H9 (cell line): ENCODE data around the gene TMEM222. TPM values are rescaled to one million over a fixed set of nuclear protein-coding genes. Genes with fewer than 3 reads are reported as not detected.

Experiments
- DNase-seq: peaks from one replicate; pipeline ENCODE4 v3.0.0-alpha.2; 2017
- H2AFZ ChIP-seq: one replicate; pipeline ENCODE4 v1.6.1; 2013; ENCODE audit warnings: mild to moderate bottlenecking, low read length, control low read depth, moderate library complexity
- H2AK5ac ChIP-seq: 2 replicates; pipeline ENCODE4 v1.6.1; 2013; ENCODE audit warnings: low read length, control low read depth, mixed read lengths; ENCODE audit not compliant: insufficient read length
- H2BK120ac ChIP-seq: one replicate; pipeline ENCODE4 v1.6.1; 2013; ENCODE audit warnings: low read depth, mild to moderate bottlenecking, low read length, control low read depth, inconsistent platforms; ENCODE audit not compliant: poor library complexity, severe bottlenecking
- H2BK12ac ChIP-seq: 2 replicates; pipeline ENCODE4 v1.6.1; 2013; ENCODE audit warnings: low read length, control low read depth, mixed read lengths, low read depth; ENCODE audit not compliant: insufficient read length
- H2BK15ac ChIP-seq: 2 replicates; pipeline ENCODE4 v1.6.1; 2013; ENCODE audit warnings: low read depth, low read length, control low read depth
- H2BK20ac ChIP-seq: one replicate; pipeline ENCODE4 v1.6.1; 2013; ENCODE audit warnings: low read depth, mild to moderate bottlenecking, low read length, control low read depth, inconsistent platforms; ENCODE audit not compliant: poor library complexity, severe bottlenecking
- H2BK5ac ChIP-seq: 2 replicates; pipeline ENCODE4 v1.6.1; 2013; ENCODE audit warnings: low read length, control low read depth, mixed read lengths; ENCODE audit not compliant: insufficient read length
- H3K14ac ChIP-seq: 2 replicates; pipeline ENCODE4 v1.6.1; 2013; ENCODE audit warnings: low read length, control low read depth; ENCODE audit not compliant: insufficient read depth
- H3K18ac ChIP-seq: 2 replicates; pipeline ENCODE4 v1.6.1; 2013; ENCODE audit warnings: low read depth, mild to moderate bottlenecking, mixed read lengths, low read length, control low read depth; ENCODE audit not compliant: insufficient read length
- H3K23ac ChIP-seq: 2 replicates; pipeline ENCODE4 v1.6.1; 2013; ENCODE audit warnings: low read length, control low read depth, mixed read lengths, low read depth; ENCODE audit not compliant: insufficient read length
- H3K23me2 ChIP-seq: 2 replicates; pipeline ENCODE4 v1.6.1; 2013; ENCODE audit warnings: low read depth, mild to moderate bottlenecking, mixed read lengths, low read length, control low read depth; ENCODE audit not compliant: insufficient read length, poor library complexity, severe bottlenecking
- H3K27ac ChIP-seq: 2 replicates; pipeline ENCODE4 v1.5.1; 2013; ENCODE audit warnings: low read length, control low read depth, mixed read lengths, low read depth; ENCODE audit not compliant: insufficient read length
- H3K27me3 ChIP-seq: 2 replicates; pipeline ENCODE4 v1.6.1; 2013; ENCODE audit warnings: low read length, control low read depth, inconsistent platforms; ENCODE audit not compliant: insufficient read depth
- H3K4ac ChIP-seq: 2 replicates; pipeline ENCODE4 v1.6.1; 2013; ENCODE audit warnings: low read depth, mild to moderate bottlenecking, control low read depth, inconsistent platforms, low read length, moderate library complexity
- H3K4me1 ChIP-seq: 2 replicates; pipeline ENCODE4 v1.6.1; 2013; ENCODE audit warnings: low read length, control low read depth, inconsistent platforms; ENCODE audit not compliant: insufficient read depth
- H3K4me2 ChIP-seq: 2 replicates; pipeline ENCODE4 v1.6.1; 2013; ENCODE audit warnings: low read length, control low read depth, mixed read lengths; ENCODE audit not compliant: insufficient read length, insufficient read depth
- H3K56ac ChIP-seq: 2 replicates; pipeline ENCODE4 v1.6.1; 2013; ENCODE audit warnings: low read depth, mild to moderate bottlenecking, mixed read lengths, low read length, control low read depth; ENCODE audit not compliant: insufficient read length
- H3K79me1 ChIP-seq: 2 replicates; pipeline ENCODE4 v1.6.1; 2013; ENCODE audit warnings: low read depth, mild to moderate bottlenecking, moderate library complexity, low read length, control low read depth, inconsistent platforms; ENCODE audit not compliant: insufficient read depth, poor library complexity, severe bottlenecking
- H3K79me2 ChIP-seq: 2 replicates; pipeline ENCODE4 v1.6.1; 2013; ENCODE audit warnings: low read length, control low read depth, inconsistent platforms; ENCODE audit not compliant: insufficient read depth
- H3K9ac ChIP-seq: 2 replicates; pipeline ENCODE4 v1.6.1; 2013; ENCODE audit warnings: low read length, control low read depth, mixed read lengths; ENCODE audit not compliant: insufficient read length; ENCODE audit errors: extremely low read depth
- H3K9me3 ChIP-seq: one replicate; pipeline ENCODE4 v1.6.1; 2013; ENCODE audit warnings: low read depth, low read length, inconsistent platforms; ENCODE audit not compliant: control insufficient read depth
- H3T11ph ChIP-seq: one replicate; pipeline ENCODE4 v1.6.1; 2013; ENCODE audit warnings: mild to moderate bottlenecking, low read length, control low read depth, inconsistent platforms
- H4K20me1 ChIP-seq: one replicate; pipeline ENCODE4 v1.6.1; 2013; ENCODE audit not compliant: control insufficient read depth, insufficient read length, insufficient read depth
- H4K5ac ChIP-seq: 2 replicates; pipeline ENCODE4 v1.6.1; 2013; ENCODE audit warnings: low read depth, mild to moderate bottlenecking, mixed read lengths, low read length, control low read depth; ENCODE audit not compliant: insufficient read length
- H4K8ac ChIP-seq: replicated peaks from 2 replicates; pipeline ENCODE4 v1.6.1; 2013; ENCODE audit warnings: low read length, control low read depth, mixed read lengths, low read depth; ENCODE audit not compliant: insufficient read length
- H4K91ac ChIP-seq: 2 replicates; pipeline ENCODE4 v1.6.1; 2013; ENCODE audit warnings: low read depth, mild to moderate bottlenecking, moderate library complexity, mixed read lengths, low read length, control low read depth; ENCODE audit not compliant: insufficient read length
- H3K27ac Mint-ChIP-seq, 3 experiments: 2 replicates in 2 of 3; 3 replicates in 1 of 3; pipeline ENCODE4 v1.8.0; 2020 to 2021; ENCODE audit warnings: mixed read lengths in 3 of 3, mild to moderate bottlenecking in 1 of 3, moderate library complexity in 1 of 3
- H3K27me3 Mint-ChIP-seq: 2 replicates; pipeline ENCODE4 v1.8.0; 2021; ENCODE audit warnings: low read depth, mild to moderate bottlenecking, moderate library complexity, mixed read lengths
- H3K36me3 Mint-ChIP-seq, 3 experiments: 2 replicates in 2 of 3; 3 replicates in 1 of 3; pipeline ENCODE4 v1.8.0; 2020 to 2021; ENCODE audit warnings: low read depth in 3 of 3, mixed read lengths in 3 of 3; ENCODE audit not compliant: insufficient read depth in 1 of 3
- H3K4me1 Mint-ChIP-seq, 2 experiments: 2 replicates each; pipeline ENCODE4 v1.8.0; 2020; ENCODE audit warnings: mixed read lengths in 2 of 2
- H3K4me3 Mint-ChIP-seq, 2 experiments: 2 replicates in 1 of 2; 3 replicates in 1 of 2; pipeline ENCODE4 v1.8.0; 2020 to 2021; ENCODE audit warnings: mild to moderate bottlenecking in 2 of 2, mixed read lengths in 2 of 2, moderate library complexity in 1 of 2
- H3K9me3 Mint-ChIP-seq, 2 experiments: 2 replicates in 1 of 2; 3 replicates in 1 of 2; pipeline ENCODE4 v1.8.0; 2020; ENCODE audit warnings: mild to moderate bottlenecking in 2 of 2, mixed read lengths in 2 of 2, moderate library complexity in 1 of 2
- WGBS: extraction: QIAGEN DNeasy Blood & Tissue Kit; methylation state at CpG from one replicate; pipeline ENCODE4 v1.1.7; 2013; ENCODE audit warnings: missing lambda C conversion rate, low lambda C conversion rate, mixed read lengths; ENCODE audit not compliant: insufficient read length; ENCODE audit errors: extremely low coverage; 5-methylcytosine and 5-hydroxymethylcytosine counted together
- total RNA-seq: library from RNA; stranded (reverse); gene quantifications from 2 replicates; pipeline ENCODE4 v1.2.1, GENCODE V29; 2021
- TF ChIP-seq, protein P1 (sequence below): fragments of 200-600 bp; sonication (generic); conservative IDR thresholded peaks from 3 replicates; pipeline ENCODE4 v1.8.0; 2021; ENCODE audit warnings: antibody characterized with exemption, mild to moderate bottlenecking

TMEM222 gene
- total RNA-seq, 1 experiment from 2014 or later: 36.8 TPM

DNA sequence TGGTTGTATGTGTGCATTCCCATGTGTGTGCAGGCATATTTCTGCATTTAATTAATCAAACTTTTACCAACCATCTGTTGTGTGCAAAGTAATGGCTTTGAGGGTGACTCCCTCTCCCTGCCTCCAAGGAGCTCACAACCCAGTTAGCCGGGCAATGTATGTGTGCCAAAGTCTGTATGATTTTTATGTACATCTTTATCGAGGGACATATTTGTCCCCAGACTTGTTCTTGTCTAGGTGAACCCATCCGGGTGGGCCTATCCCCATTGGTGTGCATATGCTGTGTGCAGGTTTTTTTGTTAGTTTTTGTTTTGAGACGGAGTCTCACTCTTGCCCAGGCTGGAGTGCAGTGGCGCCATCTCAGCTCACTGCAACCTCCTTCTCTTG lies 21.7 kb downstream of the TMEM222 start:
- WGBS: no CpG with 5 or more reads among the region's 5 CpGs
- H3K56ac ChIP-seq: no peak overlapping the region
- TF ChIP-seq, protein P1, sequence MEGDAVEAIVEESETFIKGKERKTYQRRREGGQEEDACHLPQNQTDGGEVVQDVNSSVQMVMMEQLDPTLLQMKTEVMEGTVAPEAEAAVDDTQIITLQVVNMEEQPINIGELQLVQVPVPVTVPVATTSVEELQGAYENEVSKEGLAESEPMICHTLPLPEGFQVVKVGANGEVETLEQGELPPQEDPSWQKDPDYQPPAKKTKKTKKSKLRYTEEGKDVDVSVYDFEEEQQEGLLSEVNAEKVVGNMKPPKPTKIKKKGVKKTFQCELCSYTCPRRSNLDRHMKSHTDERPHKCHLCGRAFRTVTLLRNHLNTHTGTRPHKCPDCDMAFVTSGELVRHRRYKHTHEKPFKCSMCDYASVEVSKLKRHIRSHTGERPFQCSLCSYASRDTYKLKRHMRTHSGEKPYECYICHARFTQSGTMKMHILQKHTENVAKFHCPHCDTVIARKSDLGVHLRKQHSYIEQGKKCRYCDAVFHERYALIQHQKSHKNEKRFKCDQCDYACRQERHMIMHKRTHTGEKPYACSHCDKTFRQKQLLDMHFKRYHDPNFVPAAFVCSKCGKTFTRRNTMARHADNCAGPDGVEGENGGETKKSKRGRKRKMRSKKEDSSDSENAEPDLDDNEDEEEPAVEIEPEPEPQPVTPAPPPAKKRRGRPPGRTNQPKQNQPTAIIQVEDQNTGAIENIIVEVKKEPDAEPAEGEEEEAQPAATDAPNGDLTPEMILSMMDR: no peak
- no peaks in the 10 kb centered on the region for H3K23me2 ChIP-seq
- no peak overlapping the region for H2AK5ac ChIP-seq
- no peak overlapping the region for H3T11ph ChIP-seq
- no peak overlapping the region for H2BK5ac ChIP-seq
- H3K4me1 ChIP-seq: no peaks in the 10 kb centered on the region; the same call in 1 of the 2 replicates
- peaks cover 4% of the 10 kb centered on the region for H4K20me1 ChIP-seq
- H2AFZ ChIP-seq: no peak overlapping the region
- no peak overlapping the region for H2BK12ac ChIP-seq
- no peak overlapping the region for H4K5ac ChIP-seq
- no peaks in the 10 kb centered on the region for H3K27me3 ChIP-seq
- H3K4me1 Mint-ChIP-seq: peaks cover 43 to 47% of the 10 kb centered on the region in 2 experiments
- H3K23ac ChIP-seq: no peak overlapping the region
- no peak overlapping the region for H2BK120ac ChIP-seq
- H3K27me3 Mint-ChIP-seq: peaks cover 4% of the 10 kb centered on the region
- H4K91ac ChIP-seq: no peak overlapping the region
- no peaks in the 10 kb centered on the region; the same call in 1 of the 2 replicates for H3K79me2 ChIP-seq
- H3K36me3 Mint-ChIP-seq: peaks cover 5 to 20% (median 12%) of the 10 kb centered on the region in 3 experiments; a peak in 5 of 7 replicates
- no peak overlapping the region for H3K14ac ChIP-seq
- H4K8ac ChIP-seq: no peak overlapping the region
- H3K9ac ChIP-seq: no peak overlapping the region
- H3K9me3 ChIP-seq: no peaks in the 10 kb centered on the region
- no peak overlapping the region for H3K4ac ChIP-seq
- no peak overlapping the region for H3K18ac ChIP-seq
- H3K9me3 Mint-ChIP-seq: no peaks in the 10 kb centered on the region
- H3K4me3 Mint-ChIP-seq: peak overlapping the region; percentile 31 to 38; a peak in 3 of 5 replicates
- peak overlapping the region in 1 of 3 experiments; percentile 51; a peak in 1 of 7 replicates for H3K27ac Mint-ChIP-seq
- H3K27ac ChIP-seq: no peak overlapping the region
- no peak overlapping the region for H2BK20ac ChIP-seq
- no peak for DNase-seq
- H3K4me2 ChIP-seq: no peak overlapping the region
- H3K79me1 ChIP-seq: no peaks in the 10 kb centered on the region
- no peak overlapping the region for H2BK15ac ChIP-seq
